Activated gamma-delta T cell treated with Interleukin-2 at 50 U/mL for 16 hours (primary cell): ENCODE results near the gene VWF.

Experiments
- DNase-seq: peaks from one replicate; pipeline ENCODE4 v3.0.0-alpha.2; 2020

Gene VWF

GRCh38 chr12:6056406-6057240 is 67.8 kb downstream of the VWF start:
- DNase-seq, result peak; percentile 50

DNA sequence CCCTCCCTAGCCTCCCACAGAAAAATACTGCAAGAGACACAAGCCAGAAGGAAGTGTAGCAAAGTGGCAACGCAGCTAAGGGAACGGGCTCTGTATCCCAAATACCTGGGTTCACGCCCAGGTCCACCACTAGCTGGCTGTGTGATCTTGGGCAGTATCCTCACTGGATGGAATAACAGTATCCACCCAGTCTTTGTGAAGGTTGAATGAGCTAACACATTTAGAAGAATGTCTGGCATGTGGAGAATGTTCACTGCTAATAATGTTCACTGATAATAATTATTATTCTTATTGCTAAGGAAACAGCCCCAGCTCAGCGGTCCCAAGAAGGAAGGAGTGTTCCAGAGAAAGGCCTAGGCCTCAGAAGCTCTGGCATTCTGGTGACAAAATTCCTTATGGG is 70.9 kb downstream of the VWF start:
- DNase-seq, result no peak

- DNase-seq, result no peak
Measured at GRCh38 chr12:6052940-6053329, 71.5 kb downstream of the VWF start.

GRCh38 chr12:6052206-6052939 is 72.1 kb downstream of the VWF start:
- no peak for DNase-seq

DNA sequence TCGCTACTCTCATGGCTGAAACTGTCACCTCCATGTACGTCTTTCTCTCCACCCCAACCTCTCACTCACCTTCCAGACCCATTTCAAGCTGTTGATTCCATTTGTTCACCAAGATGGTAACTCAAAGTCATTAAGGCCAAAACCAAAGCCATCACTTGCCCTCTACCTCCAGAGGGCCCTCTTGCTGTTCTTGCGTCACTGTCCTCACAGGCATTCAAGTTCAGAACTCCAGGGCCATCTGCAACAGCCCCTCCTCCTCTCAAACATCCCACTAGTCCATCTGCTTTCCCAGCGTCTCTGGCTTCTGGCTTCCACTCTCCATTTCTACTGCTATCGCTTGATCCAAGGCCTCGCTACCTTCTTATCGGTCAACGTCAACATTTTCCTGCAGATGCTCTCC is 74.5 kb downstream of the VWF start:
- DNase-seq, result no peak

- DNase-seq, result no peak
Measured at GRCh38 chr12:6049587-6049986, 74.9 kb downstream of the VWF start.

DNA sequence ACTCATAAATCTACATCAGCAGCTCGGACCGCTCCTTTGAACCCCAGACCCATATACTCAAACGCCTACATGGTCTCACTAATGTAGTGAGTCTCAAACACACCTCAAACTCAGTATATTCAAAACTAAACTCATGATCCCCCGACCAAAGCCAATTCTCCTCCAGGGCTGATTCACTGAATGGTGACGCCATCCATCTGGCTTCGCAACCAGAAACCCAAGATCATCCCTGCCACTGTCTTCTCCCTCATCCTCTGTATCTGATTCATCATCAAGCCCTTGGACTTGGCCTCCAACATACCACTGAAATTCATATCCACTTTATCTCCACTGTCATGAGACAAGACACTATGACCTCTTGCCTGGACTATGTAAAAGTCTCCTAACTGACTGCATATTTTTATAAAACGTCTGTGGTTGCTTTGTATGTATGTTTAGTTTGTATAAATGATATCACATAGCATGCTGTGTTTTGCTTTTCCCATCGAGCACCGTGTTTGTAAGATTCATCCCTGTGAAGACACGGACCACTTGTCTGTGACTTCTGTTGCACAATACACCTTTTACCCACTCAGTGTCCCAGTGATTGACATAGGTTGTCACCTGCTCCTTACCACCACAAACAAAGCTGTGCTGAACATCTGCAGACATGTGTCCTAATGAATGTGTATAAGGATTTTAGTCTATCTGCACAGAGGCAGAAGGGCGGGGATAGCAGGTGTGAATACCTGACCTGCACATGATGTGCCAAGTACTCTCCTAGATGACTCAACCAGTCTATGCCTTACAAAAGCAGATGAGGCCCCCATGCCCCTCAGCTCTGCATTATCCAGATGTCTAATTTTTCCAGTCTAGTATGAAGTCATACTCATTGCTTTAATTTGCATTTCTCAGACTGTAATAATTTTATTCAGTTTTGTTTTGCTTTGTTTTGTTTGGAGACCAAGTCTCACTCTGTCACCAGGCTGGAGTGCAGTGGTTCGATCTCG is 76.9 kb downstream of the VWF start:
- DNase-seq, result no peak

DNA sequence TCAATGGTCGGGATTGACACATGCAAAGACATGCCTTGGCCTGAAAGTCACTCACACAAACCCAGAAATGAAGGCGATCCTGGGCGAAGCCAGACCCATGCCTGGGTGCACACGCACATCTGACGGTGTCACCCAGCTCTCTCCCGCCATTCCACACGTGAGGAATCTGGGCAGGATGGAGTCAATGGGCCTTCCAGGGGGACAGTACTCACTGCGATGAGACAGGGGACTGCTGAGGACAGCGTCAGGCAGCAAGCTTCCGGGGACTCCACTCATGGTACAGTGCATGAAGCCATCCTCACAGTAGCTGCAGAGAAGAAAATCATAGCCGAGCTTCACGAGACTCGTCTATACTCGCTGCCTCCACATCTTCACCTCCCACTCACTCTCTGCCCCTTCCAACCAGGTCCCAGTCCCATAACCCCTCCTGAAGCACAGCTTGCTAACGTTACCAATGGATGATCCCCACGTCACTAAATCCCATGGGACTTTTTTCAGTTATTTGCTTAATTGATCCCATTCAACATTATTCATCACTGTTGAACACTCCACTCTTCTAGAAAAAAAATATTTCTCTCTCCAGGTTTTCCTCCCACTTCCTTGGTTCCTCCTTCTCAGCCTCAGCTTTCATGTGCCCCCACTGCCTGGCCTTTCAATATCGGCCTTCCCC is 77.8 kb downstream of the VWF start:
- no peak for DNase-seq

DNA sequence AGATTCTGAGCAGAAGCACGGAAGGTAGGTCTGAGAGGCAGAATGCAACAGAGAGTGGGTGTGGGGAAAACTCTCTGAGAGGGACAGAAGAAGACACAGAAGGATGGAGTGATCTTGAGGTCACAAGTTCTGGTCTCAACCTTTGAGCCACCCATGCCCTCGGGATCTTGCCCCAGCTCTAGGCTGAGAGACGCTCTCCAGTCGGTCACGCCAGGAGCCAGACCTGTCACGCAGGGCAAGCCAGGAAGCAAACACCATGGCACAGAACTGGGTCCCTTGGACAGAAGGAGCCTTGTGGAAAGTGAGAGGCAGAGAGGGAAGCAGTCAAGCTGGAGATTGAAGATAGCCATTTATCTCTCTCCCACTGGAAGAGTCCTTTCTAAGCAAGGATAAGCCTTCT is 79.0 kb downstream of the VWF start:
- no peak for DNase-seq

GRCh38 chr12:6044082-6044481 is 80.4 kb downstream of the VWF start:
- no peak for DNase-seq

- DNase-seq, result no peak
Measured at GRCh38 chr12:6042446-6042845, 82.0 kb downstream of the VWF start.

DNA sequence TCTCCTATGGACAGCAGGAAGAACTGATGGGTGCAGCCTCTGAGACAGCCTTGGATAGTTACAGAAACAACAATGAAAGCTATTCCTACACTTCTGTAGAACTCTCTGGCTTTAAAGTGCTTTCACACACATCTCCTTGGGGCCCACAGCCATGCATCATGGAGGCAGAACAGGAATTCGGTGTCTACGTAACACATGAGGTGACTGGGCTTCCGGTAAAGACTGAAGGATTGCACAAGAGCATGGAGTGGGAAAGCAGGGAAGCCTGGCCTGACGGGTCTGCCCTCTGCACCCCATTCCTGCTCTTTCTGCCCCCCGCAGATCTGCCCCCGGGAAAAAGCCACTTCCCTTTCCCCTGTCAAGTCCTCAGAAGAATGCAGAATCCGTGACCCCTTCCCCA is 82.6 kb downstream of the VWF start:
- no peak for DNase-seq

- DNase-seq, result no peak
Measured at GRCh38 chr12:6040815-6041214, 83.7 kb downstream of the VWF start.

- DNase-seq, result peak; percentile 36
Measured at GRCh38 chr12:6039894-6040601, 84.4 kb downstream of the VWF start.

GRCh38 chr12:6038160-6038559 is 86.3 kb downstream of the VWF start:
- no peak for DNase-seq

DNA sequence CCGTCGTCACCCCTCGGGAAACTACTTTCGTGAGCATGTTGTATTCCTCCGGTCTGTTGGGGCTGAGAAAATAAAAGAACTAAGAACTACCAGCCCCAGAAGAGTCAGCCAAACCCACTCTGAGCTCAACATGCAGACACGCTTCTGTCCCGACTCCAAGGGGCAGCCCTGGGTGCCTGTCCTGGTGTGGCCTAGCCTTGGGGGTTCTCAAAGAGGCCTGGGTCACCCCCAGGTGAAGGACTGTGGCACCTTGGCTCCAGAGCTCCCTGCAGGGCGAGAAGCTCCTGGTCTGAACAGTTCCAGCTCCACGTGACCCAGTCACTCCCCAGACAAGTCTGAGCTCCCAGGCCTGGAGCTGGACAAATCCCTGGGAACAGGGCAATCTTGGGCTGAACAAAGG is 87.0 kb downstream of the VWF start:
- no peak for DNase-seq

DNA sequence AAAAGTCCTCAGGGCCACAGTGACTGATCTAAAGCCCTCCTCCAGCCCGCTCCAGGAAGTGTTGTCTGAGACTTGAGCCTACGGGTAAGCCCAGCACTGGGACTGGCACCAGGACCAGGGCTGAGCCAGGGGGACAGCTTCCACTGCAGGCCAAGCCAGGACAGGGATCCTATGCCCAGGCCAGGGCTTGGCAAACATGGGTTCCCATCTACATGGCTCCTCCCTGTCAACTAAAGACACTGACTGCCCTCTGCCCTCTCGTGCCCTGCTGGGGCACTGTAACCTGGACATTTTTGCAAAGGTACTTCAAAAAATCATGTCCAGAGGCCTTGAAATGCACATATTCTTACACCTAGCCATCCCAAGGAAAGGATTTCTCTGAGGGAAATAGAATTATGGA is 88.0 kb downstream of the VWF start:
- no peak for DNase-seq

DNA sequence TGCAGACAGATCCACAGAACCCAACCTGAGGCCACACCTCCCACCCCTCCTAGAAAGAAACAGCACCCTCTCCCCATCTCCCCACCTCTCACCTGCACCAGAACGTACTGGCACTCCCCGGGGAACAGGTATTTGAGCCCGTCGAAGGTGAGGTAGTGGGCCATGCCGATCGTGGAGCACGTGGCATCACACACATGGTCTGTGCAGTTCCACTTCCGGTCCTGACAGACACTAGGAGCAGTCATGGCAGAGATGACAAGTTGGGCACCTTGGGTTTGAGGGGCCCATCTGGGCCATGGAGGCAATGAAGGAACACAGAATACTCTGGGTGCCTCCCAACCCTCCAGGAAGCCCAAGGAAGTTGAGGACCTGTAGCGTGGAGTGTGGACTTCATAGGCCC is 89.9 kb downstream of the VWF start:
- DNase-seq, result no peak

GRCh38 chr12:6033546-6033945 is 90.9 kb downstream of the VWF start:
- DNase-seq, result no peak

DNA sequence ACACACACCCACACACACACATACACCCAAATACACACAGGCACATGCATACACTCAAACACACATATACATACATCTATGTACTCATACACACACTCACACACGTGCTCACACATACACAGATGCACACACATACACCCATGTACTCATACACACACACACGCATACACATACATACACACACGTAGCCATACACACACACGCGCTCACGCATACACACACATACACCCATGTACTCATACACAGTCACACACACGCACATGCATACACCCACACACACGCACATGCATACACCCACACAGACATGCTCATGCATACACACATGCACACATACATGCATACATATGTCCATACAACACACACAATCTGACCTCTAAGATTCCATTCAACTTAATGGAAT is 91.7 kb downstream of the VWF start:
- DNase-seq, result no peak

- no peak for DNase-seq
Measured at GRCh38 chr12:6031001-6031400, 93.5 kb downstream of the VWF start.

DNA sequence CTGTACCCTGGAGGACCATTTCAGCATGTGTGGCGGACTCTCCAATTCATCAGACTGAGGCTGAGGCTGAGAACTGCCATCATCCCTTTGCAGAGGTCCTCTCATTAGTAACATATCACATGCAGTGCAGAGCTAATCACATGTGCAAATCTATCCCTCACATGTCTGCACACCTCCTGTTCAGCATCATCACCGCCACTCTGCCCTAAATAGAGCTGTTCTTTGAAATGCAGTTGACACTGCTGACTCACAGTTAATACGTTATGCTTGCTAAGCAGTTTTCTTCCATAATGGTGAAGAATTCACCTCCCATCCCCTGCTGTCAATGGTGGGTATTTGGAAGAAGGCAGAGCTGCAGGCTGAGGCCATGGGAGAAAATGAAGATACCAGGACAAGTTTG is 94.4 kb downstream of the VWF start:
- DNase-seq, result no peak
